IPS-15b (cell line): ENCODE measurements around the gene EDDM3A.

Experiments used
- H3K27me3 ChIP-seq: one replicate; pipeline ENCODE4 v1.6.1; 2013; ENCODE audit warnings: low read length; ENCODE audit not compliant: control insufficient read depth, insufficient read depth
- H3K36me3 ChIP-seq: one replicate; pipeline ENCODE4 v1.6.1; 2013; ENCODE audit warnings: low read length; ENCODE audit not compliant: control insufficient read depth, insufficient read depth
- H3K4me1 ChIP-seq: one replicate; pipeline ENCODE4 v1.6.1; 2013; ENCODE audit warnings: mild to moderate bottlenecking, low read length; ENCODE audit not compliant: control insufficient read depth, insufficient read depth
- H3K4me3 ChIP-seq: one replicate; pipeline ENCODE4 v1.5.1; 2013; ENCODE audit warnings: low read depth, low read length
- H3K9ac ChIP-seq: one replicate; pipeline ENCODE4 v1.6.1; 2013; ENCODE audit warnings: low read depth, mild to moderate bottlenecking, low read length
- H3K9me3 ChIP-seq: one replicate; pipeline ENCODE4 v1.6.1; 2013; ENCODE audit warnings: mild to moderate bottlenecking, low read length; ENCODE audit not compliant: control insufficient read depth, insufficient read depth

Gene EDDM3A

DNA sequence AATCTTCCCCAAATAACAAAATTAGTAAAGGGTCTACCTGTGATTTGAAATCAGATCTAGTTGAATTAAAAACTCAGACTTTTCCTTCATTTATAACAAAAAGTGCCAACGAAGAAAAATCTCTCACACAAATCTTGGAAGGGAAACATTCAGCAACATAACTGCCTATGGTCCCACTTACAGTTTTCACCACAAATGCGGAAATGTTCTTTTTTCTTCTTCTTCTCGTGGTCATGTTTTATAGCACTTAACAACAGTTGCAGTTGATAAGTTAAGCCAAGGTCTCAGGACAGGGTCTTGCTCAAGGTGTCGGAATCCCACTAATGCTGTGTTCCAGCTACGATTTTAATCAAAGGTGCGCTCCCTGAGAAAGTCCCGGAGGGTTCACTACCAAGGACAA, 45.5 kb downstream of the EDDM3A start:
- Histone ChIP-seq H3K36me3 (no peaks in the 10 kb centered on the region), H3K9ac (no peak overlapping the region), H3K4me3 (no peak overlapping the region), H3K4me1 (peaks cover 6% of the 10 kb centered on the region), H3K27me3 (no peaks in the 10 kb centered on the region), H3K9me3 (no peaks in the 10 kb centered on the region)

GRCh38 chr14:20791597-20791996, 45.9 kb downstream of the EDDM3A start:
- Histone ChIP-seq H3K9me3 (no peaks in the 10 kb centered on the region), H3K4me1 (peaks cover 6% of the 10 kb centered on the region), H3K27me3 (no peaks in the 10 kb centered on the region), H3K9ac (no peak overlapping the region), H3K4me3 (no peak overlapping the region), H3K36me3 (no peaks in the 10 kb centered on the region)

DNA sequence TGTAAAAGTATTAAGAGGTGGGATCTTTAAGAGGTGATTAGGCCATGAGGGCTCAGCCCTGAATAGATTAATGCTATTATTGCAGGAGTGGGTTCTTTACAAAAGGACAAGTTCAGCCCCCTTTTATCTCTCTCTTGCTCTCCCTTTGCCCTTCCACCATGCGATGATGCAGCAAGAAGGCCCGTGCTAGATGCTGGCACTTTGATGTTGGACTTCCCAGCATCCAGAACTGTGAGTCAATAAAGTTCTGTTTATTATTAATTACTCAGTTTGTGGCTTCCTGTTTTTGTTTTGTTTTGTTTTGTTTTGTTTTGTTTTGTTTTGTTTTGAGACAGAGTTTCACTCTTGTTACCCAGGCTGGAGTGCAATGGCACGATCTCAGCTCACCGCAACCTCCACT, 46.9 kb downstream of the EDDM3A start:
- Histone ChIP-seq H3K9me3 (no peaks in the 10 kb centered on the region), H3K9ac (no peak overlapping the region), H3K36me3 (no peaks in the 10 kb centered on the region), H3K27me3 (no peaks in the 10 kb centered on the region), H3K4me1 (peaks cover 6% of the 10 kb centered on the region), H3K4me3 (no peak overlapping the region)

DNA sequence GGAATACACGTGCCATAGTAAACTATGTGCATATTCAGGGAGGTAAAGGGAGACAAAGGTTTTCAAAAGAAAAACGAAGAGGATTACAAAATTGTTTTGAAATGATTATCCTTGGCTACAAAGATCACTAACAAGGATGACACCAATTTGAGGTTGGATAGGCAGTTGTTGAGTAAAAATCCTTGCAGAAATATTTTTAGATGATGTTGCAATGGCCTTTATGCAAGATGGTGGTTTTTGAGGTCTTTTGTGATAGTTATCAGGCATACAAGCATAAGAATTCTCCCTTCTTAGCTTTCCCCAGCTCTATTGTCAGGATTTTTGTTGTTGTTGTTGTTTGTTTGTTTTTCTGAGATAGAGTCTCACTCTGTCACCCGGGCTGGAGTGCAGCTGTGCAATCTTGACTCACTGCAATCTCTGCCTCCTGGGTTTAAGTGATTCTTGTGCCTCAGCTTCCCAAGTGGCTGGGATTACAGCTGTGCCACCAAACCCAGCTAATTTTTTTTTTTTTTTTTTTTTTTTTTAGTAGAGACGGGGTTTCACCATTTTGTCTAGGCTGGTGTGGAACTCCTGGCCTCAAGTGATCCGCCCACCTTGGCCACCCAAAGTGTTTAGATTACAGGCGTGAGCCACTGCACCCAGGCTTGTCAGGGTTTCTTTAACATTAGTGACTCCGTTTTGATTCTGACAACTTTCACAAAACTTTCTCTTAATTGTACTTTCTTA, 49.1 kb downstream of the EDDM3A start:
- no peak overlapping the region for H3K9ac ChIP-seq
- no peak overlapping the region for H3K4me3 ChIP-seq
- H3K9me3 ChIP-seq = no peaks in the 10 kb centered on the region
- H3K27me3 ChIP-seq = no peaks in the 10 kb centered on the region
- peaks cover 11% of the 10 kb centered on the region for H3K4me1 ChIP-seq
- no peaks in the 10 kb centered on the region for H3K36me3 ChIP-seq

DNA sequence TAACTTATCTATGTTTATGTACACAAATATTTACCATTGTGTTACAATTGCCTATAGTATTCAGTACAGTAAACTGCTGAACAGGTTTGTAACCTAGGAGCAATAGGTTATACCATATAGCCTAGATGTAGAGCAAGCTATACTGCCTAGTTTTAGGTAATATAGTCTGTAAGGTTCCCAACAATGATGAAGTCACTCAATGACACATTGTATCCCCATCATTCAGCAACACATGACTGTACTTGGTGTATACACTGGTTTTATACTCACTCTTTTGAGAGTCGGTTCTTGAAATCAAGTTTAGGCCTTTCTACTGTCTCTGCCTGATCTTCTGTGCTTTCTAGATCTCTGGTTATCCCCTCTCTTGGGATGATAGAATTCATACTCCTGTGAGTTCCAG, 51.5 kb downstream of the EDDM3A start:
- H3K4me3 ChIP-seq = no peak overlapping the region
- no peak overlapping the region for H3K9ac ChIP-seq
- no peaks in the 10 kb centered on the region for H3K9me3 ChIP-seq
- H3K36me3 ChIP-seq = no peaks in the 10 kb centered on the region
- H3K4me1 ChIP-seq = peaks cover 15% of the 10 kb centered on the region
- no peaks in the 10 kb centered on the region for H3K27me3 ChIP-seq
